ENCODE data around the gene RPA4.
"Not testable (repeated sequence)": the region's sequence is repeated elsewhere in the genome, so short reads cannot be mapped to it uniquely, and the experiment has no call there.

Gene RPA4

GRCh38 chrX:96883608-96884007 lies at the start of gene RPA4:
Gene RPA4 (plus strand): TSS chrX:96883908. CDS start chrX:96884311, 403 bp downstream.
- DNase-seq, result no peak

- DNase-seq, result no peak
Measured at GRCh38 chrX:96834137-96834536, 49.6 kb upstream of the RPA4 start.

- DNase-seq, result no peak
Measured at GRCh38 chrX:96835660-96836289, 47.9 kb upstream of the RPA4 start.

- DNase-seq, result no peak
Measured at GRCh38 chrX:96837808-96838207, 45.9 kb upstream of the RPA4 start.

GRCh38 chrX:96838537-96838936 lies 45.2 kb upstream of the RPA4 start:
- no peak for DNase-seq

- no peak for DNase-seq
Measured at GRCh38 chrX:96841325-96841724, 42.4 kb upstream of the RPA4 start.

- not testable (repeated sequence) for DNase-seq
Measured at GRCh38 chrX:96841866-96842265, 41.8 kb upstream of the RPA4 start.

GRCh38 chrX:96843566-96843965 lies 40.1 kb upstream of the RPA4 start:
- no peak for DNase-seq

- DNase-seq, result no peak
Measured at GRCh38 chrX:96846841-96847240, 36.9 kb upstream of the RPA4 start.

- not testable (repeated sequence) for DNase-seq
Measured at GRCh38 chrX:96859422-96859821, 24.3 kb upstream of the RPA4 start.

GRCh38 chrX:96861218-96861617 lies 22.5 kb upstream of the RPA4 start:
- no peak for DNase-seq

- DNase-seq, result no peak
Measured at GRCh38 chrX:96861661-96862060, 22.0 kb upstream of the RPA4 start.

- DNase-seq, result no peak
Measured at GRCh38 chrX:96884027-96884426, 319 bp downstream of the RPA4 start.

GRCh38 chrX:96889726-96890125 lies 6.0 kb downstream of the RPA4 start:
- no peak for DNase-seq

- DNase-seq, result no peak
Measured at GRCh38 chrX:96906741-96907140, 23.0 kb downstream of the RPA4 start.

- no peak for DNase-seq
Measured at GRCh38 chrX:96907516-96908272, 24.0 kb downstream of the RPA4 start.

- no peak for DNase-seq
Measured at GRCh38 chrX:96909291-96909690, 25.6 kb downstream of the RPA4 start.

GRCh38 chrX:96918864-96919263 lies 35.2 kb downstream of the RPA4 start:
- DNase-seq, result no peak

- DNase-seq, result no peak
Measured at GRCh38 chrX:96919672-96920071, 36.0 kb downstream of the RPA4 start.

GRCh38 chrX:96924581-96924980 lies 40.9 kb downstream of the RPA4 start:
- DNase-seq, result no peak

GRCh38 chrX:96929036-96929435 lies 45.3 kb downstream of the RPA4 start:
- DNase-seq, result no peak
